HEK293T (cell line): Measurements from ENCODE around the gene EVA1A.

ENCODE experiments used
- ARNT ChIP-seq: fragments of 450-650 bp; IDR thresholded peaks from 2 replicates; pipeline ENCODE4 v1.6.1; 2017; ENCODE audit warnings: mild to moderate bottlenecking
- BHLHE40 ChIP-seq: fragments of 450-650 bp; IDR thresholded peaks from 2 replicates; pipeline ENCODE4 v1.6.1; 2016; ENCODE audit warnings: mild to moderate bottlenecking, moderate library complexity, borderline replicate concordance
- CTBP1 ChIP-seq: fragments of 450-650 bp; IDR thresholded peaks from 2 replicates; pipeline ENCODE4 v1.6.1; 2016; ENCODE audit warnings: borderline replicate concordance
- ELF4 ChIP-seq: fragments of 450-650 bp; IDR thresholded peaks from 2 replicates; pipeline ENCODE4 v1.6.1; 2017; ENCODE audit warnings: antibody characterized with exemption
- FOXA1 ChIP-seq: fragments of 450-650 bp; IDR thresholded peaks from 2 replicates; pipeline ENCODE4 v1.6.1; 2016; ENCODE audit warnings: mild to moderate bottlenecking
- FOXK2 ChIP-seq: fragments of 450-650 bp; IDR thresholded peaks from 2 replicates; pipeline ENCODE4 v1.6.1; 2016; ENCODE audit warnings: mild to moderate bottlenecking
- FOXM1 ChIP-seq: fragments of 450-650 bp; IDR thresholded peaks from 2 replicates; pipeline ENCODE4 v1.6.1; 2017; ENCODE audit warnings: mild to moderate bottlenecking, borderline replicate concordance
- HDGF ChIP-seq: fragments of 450-650 bp; IDR thresholded peaks from 2 replicates; pipeline ENCODE4 v1.6.1; 2017; ENCODE audit warnings: antibody characterized with exemption, borderline replicate concordance
- NFRKB ChIP-seq: fragments of 450-650 bp; IDR thresholded peaks from 2 replicates; pipeline ENCODE4 v1.6.1; 2016; ENCODE audit warnings: mild to moderate bottlenecking, moderate library complexity
- PKNOX1 ChIP-seq: fragments of 450-650 bp; IDR thresholded peaks from 2 replicates; pipeline ENCODE4 v1.6.1; 2016
- SP1 ChIP-seq: fragments of 450-650 bp; IDR thresholded peaks from 2 replicates; pipeline ENCODE4 v1.6.1; 2017
- SUZ12 ChIP-seq: fragments of 450-650 bp; IDR thresholded peaks from 2 replicates; pipeline ENCODE4 v1.6.1; 2016; ENCODE audit warnings: mild to moderate bottlenecking
- TARDBP ChIP-seq: fragments of 450-650 bp; IDR thresholded peaks from 2 replicates; pipeline ENCODE4 v1.6.1; 2016
- ZNF384 ChIP-seq: fragments of 450-650 bp; IDR thresholded peaks from 2 replicates; pipeline ENCODE4 v1.6.1; 2016

GRCh38 chr2:75503048-75503607, 57.6 kb downstream of the EVA1A start:
- TF ChIP-seq TARDBP: no peak
- TF ChIP-seq SP1: no peak
- no peak for TF ChIP-seq FOXM1
- no peak for TF ChIP-seq PKNOX1
- no peak for TF ChIP-seq NFRKB
- no peak for TF ChIP-seq ARNT
- TF ChIP-seq ELF4: no peak
- TF ChIP-seq BHLHE40: no peak
- no peak for TF ChIP-seq SUZ12
- no peak for TF ChIP-seq CTBP1
- TF ChIP-seq HDGF: no peak
- no peak for TF ChIP-seq FOXA1
- TF ChIP-seq ZNF384: no peak
- no peak for TF ChIP-seq FOXK2
